Measurements from ENCODE around the gene EGFL7. TPM values are rescaled to one million over a fixed set of nuclear protein-coding genes. Genes with fewer than 3 reads are reported as not detected.
A peak's percentile ranks its signal among the peaks of the same experiment; 100 is the strongest.

The EGFL7 gene
- total RNA-seq, 1 donor = 3.3 TPM

DNA sequence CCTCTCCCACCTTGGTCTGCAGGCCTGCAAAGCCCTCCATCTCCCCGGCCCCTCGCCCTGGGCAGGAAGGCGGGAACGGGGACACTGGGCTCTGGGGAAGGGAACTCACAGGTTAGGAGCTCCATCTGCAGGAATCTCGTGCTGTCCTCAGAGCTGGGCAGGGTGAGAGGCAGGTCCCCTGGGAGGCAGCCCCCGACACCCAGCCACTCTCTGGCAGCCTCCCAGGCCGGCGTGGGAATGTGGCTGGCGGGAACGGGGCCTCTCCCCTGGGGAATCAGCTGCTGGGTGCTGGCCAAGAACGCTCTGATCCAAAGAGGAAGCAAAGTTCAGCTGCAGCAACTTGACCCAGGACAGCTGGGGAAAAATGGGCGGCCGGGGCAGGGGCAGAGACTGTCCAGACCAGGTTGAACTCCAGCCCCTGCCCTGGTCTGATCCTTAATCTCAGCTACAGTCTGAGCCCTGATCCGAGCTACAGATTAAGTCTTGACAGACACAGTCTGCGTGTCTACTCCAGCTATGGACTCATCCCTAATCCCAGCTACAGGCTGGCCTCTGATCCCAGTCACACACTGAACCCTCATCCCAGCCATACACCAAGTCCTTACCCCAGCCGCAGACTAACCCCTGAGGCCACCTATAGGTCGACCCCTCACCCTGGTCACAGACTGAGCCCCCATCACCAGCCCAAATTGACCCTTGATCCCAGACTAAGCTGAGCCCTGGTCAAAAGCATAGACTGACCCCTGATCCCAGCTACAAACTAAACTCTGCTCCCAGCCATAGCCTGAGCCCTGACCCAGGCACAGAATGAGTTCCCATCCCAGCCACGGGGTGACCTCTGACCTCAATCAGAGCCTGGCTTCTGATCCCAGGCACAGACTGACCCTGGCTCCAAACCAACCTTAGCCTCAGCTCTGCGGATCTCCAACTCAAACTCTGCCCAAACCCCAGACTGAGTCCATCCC is 37.3 kb upstream of the EGFL7 start:
- TF ChIP-seq, protein P1, sequence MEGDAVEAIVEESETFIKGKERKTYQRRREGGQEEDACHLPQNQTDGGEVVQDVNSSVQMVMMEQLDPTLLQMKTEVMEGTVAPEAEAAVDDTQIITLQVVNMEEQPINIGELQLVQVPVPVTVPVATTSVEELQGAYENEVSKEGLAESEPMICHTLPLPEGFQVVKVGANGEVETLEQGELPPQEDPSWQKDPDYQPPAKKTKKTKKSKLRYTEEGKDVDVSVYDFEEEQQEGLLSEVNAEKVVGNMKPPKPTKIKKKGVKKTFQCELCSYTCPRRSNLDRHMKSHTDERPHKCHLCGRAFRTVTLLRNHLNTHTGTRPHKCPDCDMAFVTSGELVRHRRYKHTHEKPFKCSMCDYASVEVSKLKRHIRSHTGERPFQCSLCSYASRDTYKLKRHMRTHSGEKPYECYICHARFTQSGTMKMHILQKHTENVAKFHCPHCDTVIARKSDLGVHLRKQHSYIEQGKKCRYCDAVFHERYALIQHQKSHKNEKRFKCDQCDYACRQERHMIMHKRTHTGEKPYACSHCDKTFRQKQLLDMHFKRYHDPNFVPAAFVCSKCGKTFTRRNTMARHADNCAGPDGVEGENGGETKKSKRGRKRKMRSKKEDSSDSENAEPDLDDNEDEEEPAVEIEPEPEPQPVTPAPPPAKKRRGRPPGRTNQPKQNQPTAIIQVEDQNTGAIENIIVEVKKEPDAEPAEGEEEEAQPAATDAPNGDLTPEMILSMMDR (IDR thresholded peaks at IDR 0.05; ENCODE audit: extremely low read depth, low read depth, low read length) = peak; percentile 44
- Histone ChIP-seq H3K27ac (ENCODE audit: low read depth, low read length) (no peak overlapping the region), H3K36me3 (ENCODE audit: insufficient read depth, low read length) (no peaks in the 10 kb centered on the region), H4K20me1 (ENCODE audit: insufficient read depth, low read length) (no peaks in the 10 kb centered on the region), H3K4me3 (ENCODE audit: insufficient read depth, low read length) (no peak overlapping the region), H2AFZ (ENCODE audit: low read length) (no peak overlapping the region), H3K27me3 (ENCODE audit: insufficient read depth, low read length) (no peaks in the 10 kb centered on the region), H3K9me3 (ENCODE audit: low read depth, low read length) (no peaks in the 10 kb centered on the region), H3K4me1 (ENCODE audit: insufficient read depth, low read length) (peaks cover 7% of the 10 kb centered on the region), H3K79me2 (ENCODE audit: insufficient read depth, low read length) (no peaks in the 10 kb centered on the region), H3K4me2 (ENCODE audit: insufficient read depth, low read length) (no peak overlapping the region)
- peak; percentile 98 for DNase-seq (ENCODE audit: insufficient read length, low spot score, missing footprints)

DNA sequence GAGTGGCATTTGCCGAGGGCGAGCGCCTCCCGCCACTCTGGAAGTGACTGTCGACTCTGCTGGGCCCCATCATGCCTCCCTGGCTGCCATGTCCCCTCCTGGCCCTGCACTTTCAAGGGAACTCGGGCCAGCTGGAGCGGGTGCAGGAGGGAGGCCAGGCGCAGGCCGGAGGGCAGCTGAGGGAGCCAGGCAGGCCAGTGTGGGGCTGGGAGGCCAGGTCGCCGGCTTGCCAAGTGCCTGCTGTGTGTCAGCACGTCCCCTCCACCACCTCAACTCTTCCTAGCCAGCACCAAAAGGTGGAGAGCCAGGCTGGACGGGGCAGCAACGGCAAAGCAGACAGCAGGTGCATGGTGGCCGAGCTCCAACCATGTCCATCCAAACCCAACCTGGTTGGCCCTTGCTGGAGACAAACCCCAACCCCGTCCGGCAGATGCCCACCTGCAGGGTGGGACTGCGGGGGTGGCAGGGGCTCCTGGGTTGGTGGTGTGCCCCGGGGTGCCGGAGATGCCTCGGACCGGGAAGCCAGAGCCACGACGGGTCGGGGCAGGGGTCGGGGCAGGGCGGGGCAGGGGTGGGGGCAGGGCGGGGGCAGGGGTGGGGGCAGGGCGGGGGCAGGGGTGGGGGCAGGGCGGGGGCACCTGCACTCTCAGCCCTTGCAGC is 36.5 kb upstream of the EGFL7 start:
- DNase-seq (ENCODE audit: insufficient read length, low spot score, missing footprints) = no peak
- H3K4me1 ChIP-seq (ENCODE audit: insufficient read depth, low read length) = peaks cover 7% of the 10 kb centered on the region
- TF ChIP-seq, protein P1 (IDR thresholded peaks at IDR 0.05; ENCODE audit: extremely low read depth, low read depth, low read length) = no peak

DNA sequence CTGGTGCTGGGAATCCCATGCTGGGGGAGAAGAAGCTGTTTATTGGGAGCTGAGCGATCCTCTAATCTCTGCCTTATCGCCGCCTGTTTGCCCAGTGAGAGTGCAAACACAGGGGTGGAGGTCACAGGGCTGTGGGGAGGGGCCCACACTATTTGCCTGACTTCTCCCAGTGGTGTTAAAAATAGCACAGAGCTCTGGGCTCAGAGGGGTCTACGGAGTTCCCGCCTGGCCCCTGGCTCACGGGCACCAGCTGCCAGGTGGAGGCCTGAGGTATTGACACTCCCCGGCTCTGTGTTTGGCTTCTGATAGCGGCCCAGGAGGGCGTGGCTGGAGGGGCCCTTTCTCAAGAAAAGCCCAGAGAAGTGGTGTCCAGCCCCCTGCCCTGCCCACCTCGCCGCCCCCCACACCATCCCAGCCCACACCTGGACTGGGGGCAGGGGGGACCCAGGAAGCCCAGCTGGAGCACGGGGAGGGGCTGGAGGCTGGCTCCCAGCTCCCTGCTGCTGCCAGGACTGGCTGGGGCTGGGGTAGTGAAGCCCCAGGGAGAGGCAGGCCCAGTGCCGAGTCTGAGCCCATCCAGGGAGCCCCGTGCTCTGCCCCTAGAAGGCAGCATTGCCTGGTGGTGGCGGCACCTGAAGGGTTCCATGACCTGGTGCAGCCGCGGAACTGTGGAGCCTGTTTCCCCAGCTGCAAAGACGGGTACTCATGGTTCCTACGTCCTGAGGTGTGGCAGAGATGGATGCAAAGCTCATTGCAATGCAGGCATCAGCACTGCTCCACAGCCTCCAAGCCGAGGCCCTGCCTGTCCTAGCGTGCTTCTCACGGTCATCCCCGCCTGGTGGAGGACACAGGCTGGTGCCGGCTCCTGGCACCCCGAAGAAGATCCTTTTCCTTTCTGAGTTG is 35.7 kb upstream of the EGFL7 start:
- DNase-seq (ENCODE audit: insufficient read length, low spot score, missing footprints) = peak; percentile 90

More for the DNA sequence above, 36.5 kb upstream of the EGFL7 start:
- H3K4me2 ChIP-seq (ENCODE audit: insufficient read depth, low read length) = no peak overlapping the region
- H3K79me2 ChIP-seq (ENCODE audit: insufficient read depth, low read length) = no peaks in the 10 kb centered on the region
- no peaks in the 10 kb centered on the region for H3K27me3 ChIP-seq (ENCODE audit: insufficient read depth, low read length)
- no peak overlapping the region for H3K4me3 ChIP-seq (ENCODE audit: insufficient read depth, low read length)
- H3K27ac ChIP-seq (ENCODE audit: low read depth, low read length) = no peak overlapping the region
- peaks cover 4% of the 10 kb centered on the region for H4K20me1 ChIP-seq (ENCODE audit: insufficient read depth, low read length)
- H2AFZ ChIP-seq (ENCODE audit: low read length) = no peak overlapping the region
- no peaks in the 10 kb centered on the region for H3K36me3 ChIP-seq (ENCODE audit: insufficient read depth, low read length)
- no peaks in the 10 kb centered on the region for H3K9me3 ChIP-seq (ENCODE audit: low read depth, low read length)

More for the DNA sequence above, 35.7 kb upstream of the EGFL7 start:
- Histone ChIP-seq H3K9me3 (ENCODE audit: low read depth, low read length) (no peaks in the 10 kb centered on the region), H3K36me3 (ENCODE audit: insufficient read depth, low read length) (no peaks in the 10 kb centered on the region), H3K27ac (ENCODE audit: low read depth, low read length) (no peak overlapping the region), H3K79me2 (ENCODE audit: insufficient read depth, low read length) (no peaks in the 10 kb centered on the region), H3K27me3 (ENCODE audit: insufficient read depth, low read length) (no peaks in the 10 kb centered on the region), H3K4me1 (ENCODE audit: insufficient read depth, low read length) (peaks cover 7% of the 10 kb centered on the region), H3K4me3 (ENCODE audit: insufficient read depth, low read length) (no peak overlapping the region), H2AFZ (ENCODE audit: low read length) (no peak overlapping the region), H3K4me2 (ENCODE audit: insufficient read depth, low read length) (no peak overlapping the region), H4K20me1 (ENCODE audit: insufficient read depth, low read length) (peaks cover 4% of the 10 kb centered on the region)
- TF ChIP-seq, protein P1 (IDR thresholded peaks at IDR 0.05; ENCODE audit: extremely low read depth, low read depth, low read length) = no peak
